Stimulated activated CD8-positive, alpha-beta memory T cell treated with anti-CD3 and anti-CD28 coated beads, Interleukin-7, amount 100 ng/mL, for 4 hours (primary cell): ENCODE data around the gene UBR4.

Experiments
- DNase-seq, 2 donors: peaks; one replicate each; pipeline ENCODE4 v3.0.0-alpha.2; 2020; ENCODE audit warnings: low read depth in 2 of 2

UBR4 gene

DNA sequence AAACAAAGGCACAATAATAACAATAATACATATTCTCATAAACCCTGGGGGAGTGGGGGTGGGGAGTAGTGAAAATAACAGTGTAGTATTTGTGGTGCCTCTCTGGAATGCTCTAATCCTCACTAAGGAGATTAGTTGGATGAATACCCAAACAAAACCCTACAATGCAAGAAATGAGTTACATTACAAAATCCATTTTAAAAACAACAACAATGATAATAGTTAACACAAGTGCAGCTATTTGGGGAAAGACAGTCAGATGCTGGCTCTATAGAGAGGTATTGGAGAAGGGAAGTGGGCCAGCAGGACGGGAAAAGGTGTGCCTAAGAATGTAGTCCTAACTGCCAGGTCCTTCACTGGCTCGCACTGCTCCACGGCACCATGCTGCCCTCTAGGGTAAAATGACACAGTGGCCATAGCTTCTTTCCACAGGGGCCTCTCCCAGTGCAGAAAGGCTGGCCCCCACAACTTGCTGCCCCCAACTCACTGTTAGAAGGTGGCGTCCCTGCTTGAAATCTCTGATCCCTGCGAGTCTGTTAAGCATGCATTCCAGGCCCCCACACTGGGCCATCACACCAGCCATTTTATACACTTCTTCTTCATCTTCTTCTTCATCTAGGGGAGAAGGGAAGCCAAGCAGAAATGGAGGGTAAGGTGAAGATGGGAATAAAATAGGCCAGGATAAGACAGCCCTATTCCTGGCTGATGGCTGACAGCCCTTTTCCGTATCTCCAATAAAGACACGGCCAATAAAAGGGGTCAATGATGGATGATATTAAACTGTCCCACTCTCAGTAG, 113.8 kb downstream of the UBR4 start:
- no peak for DNase-seq

DNA sequence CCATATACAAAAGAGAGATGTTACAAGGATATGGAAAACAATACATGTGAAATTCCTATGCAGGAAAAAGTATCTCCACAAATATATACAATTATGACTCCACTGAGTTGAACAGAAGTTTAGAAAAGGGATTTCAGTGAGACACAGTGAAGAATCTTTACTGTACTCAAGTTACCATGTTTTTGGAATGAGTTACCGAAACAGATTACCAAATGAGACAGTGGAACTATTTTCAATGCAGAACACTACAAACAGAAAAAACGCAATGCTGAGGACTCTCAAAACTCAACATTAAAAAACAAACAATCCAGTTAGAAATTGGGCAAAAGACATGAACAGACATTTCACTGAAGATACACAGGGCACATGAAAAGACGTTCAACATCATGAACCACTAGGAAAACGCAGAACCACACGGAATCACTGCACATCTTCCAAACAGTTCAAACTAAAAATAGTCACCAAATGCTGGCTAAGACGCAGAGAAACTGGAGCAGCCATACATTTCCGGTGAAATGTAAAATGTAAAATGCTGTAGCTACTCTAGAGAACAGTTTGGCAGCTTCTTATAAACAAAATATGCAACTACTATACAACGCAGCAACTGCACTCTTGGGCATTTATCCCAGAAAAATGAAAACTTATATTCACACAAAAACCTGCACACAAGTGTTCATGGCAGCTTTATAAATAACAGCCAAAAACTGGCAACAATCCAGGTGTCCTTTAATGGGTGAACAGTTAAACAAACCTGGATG, 118.7 kb downstream of the UBR4 start:
- no peak for DNase-seq

- DNase-seq = no peak
Observed at GRCh38 chr1:19089524-19089923, 120.5 kb downstream of the UBR4 start.

DNA sequence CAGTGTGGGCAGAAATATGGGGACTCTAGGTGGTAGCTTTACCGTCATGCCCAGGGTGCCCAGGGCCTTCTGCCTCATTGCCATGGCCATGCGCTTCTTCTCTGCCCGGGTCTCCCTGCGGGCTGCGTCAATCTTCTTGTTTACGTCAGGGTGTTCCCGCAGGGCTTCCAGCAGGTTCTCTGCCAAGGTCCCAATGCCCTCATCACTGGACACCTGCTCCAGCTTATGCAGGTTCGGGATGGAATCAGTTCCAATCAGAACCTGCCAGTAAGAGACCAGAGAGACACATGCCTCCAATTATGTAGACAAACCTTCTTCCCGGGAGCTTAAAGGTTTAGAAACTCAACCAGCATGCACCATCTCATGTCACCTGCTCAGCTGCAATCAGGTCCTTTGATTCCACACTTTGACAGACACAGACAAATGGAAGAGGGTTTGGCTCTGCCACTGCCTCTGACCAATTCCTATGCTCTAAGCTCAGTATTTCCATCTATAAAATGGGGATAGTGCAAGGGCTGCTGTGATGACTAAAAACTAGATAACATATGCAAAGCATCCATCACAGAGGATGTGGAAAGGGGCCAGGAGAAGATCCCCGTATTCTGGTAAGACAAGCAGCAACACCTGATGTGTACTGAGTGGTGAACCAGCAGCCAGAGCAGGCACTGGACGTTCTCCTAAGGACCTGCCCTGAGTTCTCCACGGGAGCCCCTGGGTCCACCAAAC, 121.2 kb downstream of the UBR4 start:
- DNase-seq = no peak

DNA sequence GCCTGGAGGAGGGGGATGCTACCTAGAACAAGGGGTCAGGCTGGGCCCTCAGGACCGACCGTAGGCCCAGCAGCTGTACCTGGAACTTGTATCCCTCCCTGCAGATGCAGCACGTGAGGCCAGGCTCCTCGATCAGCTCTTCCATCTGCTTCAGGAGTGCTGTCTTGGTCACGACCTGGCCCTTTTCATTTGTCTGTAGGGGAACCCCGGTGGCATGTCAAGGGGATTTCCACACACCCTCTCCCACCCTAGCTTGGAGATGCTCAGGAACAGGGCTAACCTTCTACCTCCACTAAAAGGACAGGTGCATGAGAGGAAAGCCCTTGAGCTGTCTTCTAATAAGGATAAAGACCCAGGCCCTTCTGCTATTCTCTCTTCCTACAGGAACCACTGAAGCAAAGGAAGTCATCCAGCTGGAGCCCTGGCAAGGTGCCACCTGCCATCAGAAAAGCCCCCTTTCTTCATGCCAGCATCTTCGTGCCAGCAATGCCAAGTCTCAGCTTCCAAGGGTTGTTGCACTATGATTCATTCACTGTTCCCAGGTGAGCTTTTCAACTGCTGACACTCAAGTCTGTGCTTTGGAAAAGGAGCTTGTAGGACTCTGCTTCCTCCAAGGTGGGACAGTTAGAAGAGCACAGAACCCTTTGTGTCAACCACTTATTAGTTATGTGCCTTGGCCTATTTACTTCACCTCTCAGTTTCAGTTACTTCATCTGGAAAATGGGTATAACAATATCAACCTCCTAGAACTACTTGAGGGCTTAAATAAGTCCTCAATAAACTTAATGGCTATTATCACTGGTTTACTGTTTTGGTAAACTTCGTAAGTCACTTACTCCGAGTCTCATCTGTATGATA, 122.1 kb downstream of the UBR4 start:
- no peak for DNase-seq

DNA sequence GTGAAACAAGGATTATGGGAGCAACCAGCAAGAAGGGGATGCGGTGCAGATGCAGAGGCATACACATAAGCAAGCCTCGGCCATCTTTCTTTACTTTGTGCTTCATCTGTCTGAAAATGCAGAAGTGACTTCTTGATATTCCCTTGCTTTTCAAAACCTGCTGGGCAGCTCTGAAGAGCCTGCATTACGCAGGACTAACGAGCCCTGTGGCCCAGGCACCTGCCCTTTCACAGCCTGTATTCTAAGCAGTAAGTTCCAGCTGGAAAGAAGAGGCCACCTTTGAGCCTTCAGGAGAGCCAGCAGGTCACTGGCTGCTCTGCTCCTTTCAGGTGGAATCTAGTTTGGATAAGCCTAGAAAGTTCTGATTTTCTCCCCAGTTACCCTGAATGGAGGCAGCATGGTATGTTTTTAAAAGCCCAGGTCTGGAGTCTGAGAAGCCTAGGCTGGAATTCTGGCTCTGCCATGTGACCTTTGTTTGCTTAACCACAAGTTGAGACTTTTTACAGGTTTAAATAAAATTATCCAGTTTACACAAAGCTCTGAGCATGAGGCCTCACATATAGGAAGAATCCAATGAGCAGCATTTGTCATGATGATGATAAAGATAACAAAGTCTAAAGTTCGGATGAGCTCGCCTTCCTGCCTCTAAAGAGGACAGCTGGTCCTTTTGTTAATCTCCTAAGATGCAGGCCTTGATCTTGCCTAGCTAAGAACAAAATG, 122.9 kb downstream of the UBR4 start:
- no peak for DNase-seq

- DNase-seq = no peak
Observed at GRCh38 chr1:19086176-19086875, 123.7 kb downstream of the UBR4 start.

- no peak for DNase-seq
Observed at GRCh38 chr1:19084206-19084738, 125.8 kb downstream of the UBR4 start.

DNA sequence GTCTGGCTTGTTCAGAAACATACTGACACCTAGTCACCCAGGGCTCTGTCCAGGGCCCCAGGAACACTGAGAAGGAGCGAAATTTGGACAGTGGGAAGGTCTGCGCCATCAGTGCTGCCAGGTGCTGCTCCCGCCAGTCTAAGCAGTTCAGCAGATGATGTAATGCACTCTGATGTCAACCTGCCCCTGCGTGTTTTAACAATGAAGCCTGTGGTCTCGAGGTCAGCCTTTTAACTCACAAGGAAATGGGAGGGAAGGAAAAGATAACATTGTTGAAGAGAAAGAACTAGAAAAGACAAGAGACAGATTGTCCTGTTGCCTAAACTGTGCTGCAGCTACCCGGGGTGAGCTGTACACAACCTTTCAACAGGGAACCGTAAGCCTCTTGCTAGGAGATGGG, 127.0 kb downstream of the UBR4 start:
- no peak for DNase-seq

DNA sequence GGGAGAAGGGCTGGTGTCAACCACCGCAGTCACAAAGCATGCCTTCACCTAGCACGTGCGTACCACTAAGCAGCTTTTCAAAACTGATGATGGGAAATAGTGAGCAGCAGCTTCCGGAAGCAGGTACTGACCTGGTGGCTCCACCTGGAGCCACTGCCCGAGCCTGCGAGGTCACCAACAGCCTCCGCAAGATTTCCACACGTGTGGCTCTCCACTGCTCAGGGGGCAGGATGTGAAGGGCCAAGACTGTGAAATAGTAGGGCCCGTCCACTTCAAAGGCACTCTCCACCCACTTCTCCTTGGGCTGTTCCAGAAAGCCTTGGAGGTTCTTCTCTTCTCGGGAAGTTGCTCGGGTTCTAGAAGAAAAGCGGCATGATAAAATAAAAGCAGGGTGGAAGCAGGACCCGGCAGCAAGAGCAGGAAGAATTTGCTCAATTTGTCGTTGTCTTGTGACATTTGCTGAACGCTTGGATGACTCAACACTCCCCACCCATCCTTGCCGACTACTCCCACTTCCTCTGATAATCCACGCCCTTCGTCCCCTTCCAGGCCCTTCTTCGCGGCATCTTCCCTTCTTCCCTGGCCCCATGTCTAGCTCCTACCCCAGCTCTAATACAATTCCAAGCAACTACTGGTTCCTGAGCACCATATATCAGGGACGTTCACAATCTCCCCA, 128.7 kb downstream of the UBR4 start:
- no peak for DNase-seq

DNA sequence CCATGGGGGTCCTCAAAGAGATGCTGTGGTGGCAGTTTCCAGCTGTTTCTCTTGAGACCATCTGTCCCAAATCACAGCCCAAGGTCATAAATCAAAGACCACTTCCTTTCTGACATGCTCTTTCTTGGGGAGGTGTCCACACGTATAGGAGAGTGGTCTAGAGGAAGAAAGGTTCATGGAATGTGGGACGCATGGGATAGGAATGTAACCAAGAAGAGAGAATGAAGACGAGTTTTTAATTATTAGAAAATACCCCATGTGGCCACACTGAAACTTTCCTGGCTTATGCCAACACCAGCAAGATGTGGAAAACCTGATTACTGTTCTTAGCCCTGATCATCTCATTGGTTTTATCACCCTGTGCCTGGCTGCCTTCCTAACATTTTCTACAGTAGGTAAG, 129.3 kb downstream of the UBR4 start:
- DNase-seq = no peak

- no peak for DNase-seq
Observed at GRCh38 chr1:19079541-19080472, 130.3 kb downstream of the UBR4 start.

DNA sequence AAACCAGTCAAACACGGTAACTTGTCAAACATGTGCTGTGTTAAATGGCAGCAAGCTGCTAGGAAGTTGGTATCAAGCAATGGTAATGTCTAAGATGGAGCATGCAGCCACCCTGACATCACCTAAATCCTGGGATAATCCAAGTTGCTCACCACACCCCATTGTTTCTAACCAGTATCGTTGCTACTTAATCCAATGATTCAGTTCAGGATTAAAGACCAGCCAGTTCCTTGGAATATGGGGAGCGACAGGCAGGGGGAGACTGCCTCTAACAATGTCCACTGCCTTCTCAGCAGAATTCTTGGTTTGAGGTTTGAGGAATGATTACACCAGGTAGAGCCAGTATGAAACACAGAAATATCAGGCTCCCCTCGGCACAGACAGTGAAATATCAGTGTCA, 131.5 kb downstream of the UBR4 start:
- no peak for DNase-seq

DNA sequence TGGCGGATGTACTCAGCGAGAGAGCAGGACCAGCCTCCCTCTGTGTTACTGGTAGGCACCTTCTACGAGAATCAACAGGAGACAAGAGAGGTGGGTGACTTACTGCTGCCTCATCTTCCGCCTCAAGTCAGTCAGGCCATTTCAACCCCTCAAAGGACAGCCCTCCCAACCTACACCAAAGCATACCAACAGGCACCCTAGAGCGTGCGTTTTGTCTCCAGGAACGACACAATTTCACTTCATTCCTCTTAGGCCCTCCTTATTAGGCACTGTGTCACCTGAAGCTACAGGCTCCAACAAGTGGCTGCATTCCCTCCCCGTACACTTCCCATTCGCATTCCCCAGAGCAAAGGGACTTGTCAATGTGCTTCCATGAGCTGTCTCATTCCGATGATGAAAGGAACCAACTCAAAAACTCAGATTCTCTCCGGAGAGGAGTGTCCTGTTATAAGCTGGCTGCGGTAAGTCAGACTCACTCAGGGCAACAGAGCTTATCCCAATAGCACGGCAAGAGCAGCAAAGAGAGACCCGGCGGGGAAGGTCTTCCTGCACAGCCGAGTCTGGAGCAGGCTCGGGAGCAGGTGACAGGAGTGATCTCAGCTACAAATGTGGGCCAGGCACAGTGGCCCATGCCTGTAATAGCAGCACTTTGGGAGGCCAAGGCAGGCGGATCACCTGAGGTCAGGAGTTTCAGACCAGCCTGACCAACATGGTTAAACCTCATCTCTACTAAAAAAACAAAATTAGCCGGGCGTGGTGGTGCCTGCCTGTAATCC, 133.0 kb downstream of the UBR4 start:
- DNase-seq = no peak

DNA sequence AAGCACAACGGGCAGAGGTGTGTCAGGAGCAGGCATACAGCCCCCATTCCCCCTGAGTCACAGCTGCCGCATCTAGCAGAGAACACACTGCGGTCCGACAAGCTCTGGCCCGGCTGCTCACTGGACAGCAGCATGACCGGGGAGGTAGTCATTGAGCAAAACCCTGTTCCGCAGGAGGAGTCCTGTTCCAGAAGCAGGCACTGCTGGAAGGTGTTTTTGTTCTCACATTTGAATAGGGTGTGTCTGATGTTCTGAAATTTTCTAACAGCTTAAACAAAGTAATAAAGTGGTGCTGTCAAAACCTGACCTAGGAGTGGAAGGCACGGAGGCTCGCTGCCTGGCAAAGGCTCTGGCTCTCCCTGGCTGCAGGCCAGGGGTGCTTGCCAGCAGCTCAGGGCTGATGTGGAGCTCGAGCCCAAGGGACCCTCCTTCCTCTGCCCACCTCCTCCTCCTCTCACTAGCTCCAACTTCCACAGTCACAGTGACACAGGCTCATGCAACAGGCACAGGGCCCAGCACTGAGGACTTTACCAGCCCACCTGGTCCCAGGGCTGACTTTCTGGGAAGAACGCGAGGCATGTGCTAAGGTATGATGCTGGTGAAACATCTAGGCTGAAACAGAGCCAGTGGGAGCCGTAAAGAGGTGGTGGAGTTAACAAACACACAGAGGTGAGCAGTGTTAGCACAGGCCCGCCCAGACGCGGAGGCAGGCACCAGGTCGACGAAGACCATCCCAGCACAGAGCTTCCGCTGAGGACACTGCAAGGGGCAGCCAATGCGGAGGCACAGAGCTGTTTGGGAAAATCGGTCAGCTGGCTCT, 135.0 kb downstream of the UBR4 start:
- no peak for DNase-seq

DNA sequence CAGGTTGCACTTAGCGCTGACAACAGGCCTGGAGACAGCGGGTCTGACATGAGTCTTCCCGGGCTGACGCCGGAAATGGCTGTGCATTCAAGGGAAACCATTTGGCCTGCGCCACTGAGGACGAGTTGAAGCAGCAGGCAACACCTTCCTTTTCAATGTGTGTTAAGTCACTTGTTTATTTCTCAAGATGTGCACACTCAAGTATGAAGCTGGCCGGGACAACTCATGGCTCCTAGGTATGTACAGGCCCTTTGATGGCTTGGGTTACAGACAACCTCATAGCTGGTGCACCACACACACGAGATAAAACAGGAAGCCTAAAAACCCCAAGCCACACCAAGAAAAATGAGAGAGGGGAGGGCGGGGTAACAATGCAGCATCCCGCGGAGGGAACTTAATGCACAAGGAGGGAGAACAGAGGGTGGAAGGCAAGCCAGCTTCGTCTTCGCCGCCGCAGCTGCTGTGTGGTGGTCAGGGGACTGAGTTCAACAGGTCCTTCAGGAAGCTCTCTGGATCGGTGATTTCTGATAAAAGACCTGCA, 135.6 kb downstream of the UBR4 start:
- peak; percentile 8 to 17 for DNase-seq
